GM12878 (cell line): ENCODE measurements around the gene PJA2. TPM values are rescaled to one million over a fixed set of nuclear protein-coding genes. Genes with fewer than 3 reads are reported as not detected.

Experiments
- ATAC-seq: fragments of 200-7000 bp; cut with Tn5 transposase; 3 replicates; pipeline ENCODE4 v1.9.1; 2020; ENCODE audit warnings: mild to moderate bottlenecking, moderate library complexity
- BruUV-seq: library from RNA; stranded (reverse); fragments of 400-500 nt; replicated peaks from 2 replicates; lab custom pipeline; 2021; lab: Mats Ljungman, UMichigan
- CTCF ChIA-PET: fragments of 300-600 bp; sonication (Branson Sonifier 250); formaldehyde crosslinking; extraction: SDS; loops from one replicate; lab custom pipeline; 2021; ENCODE audit warnings: inconsistent platforms; lab: Yijun Ruan, JAX
- POLR2A ChIA-PET: fragments of 350-600 bp; formaldehyde crosslinking; extraction: SDS; loops from one replicate; lab custom pipeline; 2021; ENCODE audit warnings: inconsistent platforms; lab: Charles Lee
- RAD21 ChIA-PET: fragments of 300-600 bp; sonication (Branson Sonifier 250); formaldehyde crosslinking; loops from one replicate; lab custom pipeline; 2023; ENCODE audit warnings: antibody characterized with exemption; ENCODE audit not compliant: unreplicated experiment; lab: Charles Lee
- SMC1A ChIA-PET: fragments of 300-600 bp; sonication (Branson Sonifier 250); formaldehyde crosslinking; loops from one replicate; lab custom pipeline; 2023; ENCODE audit not compliant: unreplicated experiment, uncharacterized antibody; lab: Charles Lee
- DNase-seq: peaks from one replicate; pipeline ENCODE4 v3.0.0-alpha.2; 2011; ENCODE audit warnings: low read depth, low spot score
- FAIRE-seq: peaks from 3 replicates; lab custom pipeline; 2011; peaks lifted over from hg19 to GRCh38; lab: Jason Lieb, UNC
- H2AFZ ChIP-seq: 2 replicates; pipeline ENCODE4 v1.6.0; 2011; ENCODE audit warnings: low read depth, low read length, control low read depth; ENCODE audit not compliant: control insufficient read depth
- H3K27ac ChIP-seq: 2 replicates; pipeline ENCODE4 v1.5.1; 2011; ENCODE audit warnings: control low read depth; ENCODE audit not compliant: control insufficient read depth, insufficient read depth
- H3K27me3 ChIP-seq, 2 experiments: replicated peaks in 1 of 2; 2 replicates each; pipeline versions ENCODE4 v1.6.0 to v1.6.1; 2011; ENCODE audit warnings: low read length in 1 of 2; ENCODE audit not compliant: control insufficient read depth in 2 of 2, insufficient read depth in 2 of 2
- H3K36me3 ChIP-seq, 2 experiments: 2 replicates each; pipeline ENCODE4 v1.5.1; 2011; ENCODE audit warnings: low read length in 1 of 2; ENCODE audit not compliant: control insufficient read depth in 2 of 2, insufficient read depth in 2 of 2
- H3K4me1 ChIP-seq: 2 replicates; pipeline ENCODE4 v1.6.1; 2011; ENCODE audit warnings: mild to moderate bottlenecking, low read length, moderate library complexity, mixed read lengths; ENCODE audit not compliant: control insufficient read depth, insufficient read depth
- H3K4me2 ChIP-seq: 2 replicates; pipeline ENCODE4 v1.6.0; 2011; ENCODE audit warnings: control low read depth; ENCODE audit not compliant: control insufficient read depth, insufficient read depth
- H3K4me3 ChIP-seq: fragments of 200-600 bp; sonication (generic); 2 replicates; pipeline ENCODE4 v1.5.1; 2016
- H3K79me2 ChIP-seq: 2 replicates; pipeline ENCODE4 v1.6.0; 2011; ENCODE audit warnings: low read length; ENCODE audit not compliant: control insufficient read depth, insufficient read depth
- H3K9ac ChIP-seq: 2 replicates; pipeline ENCODE4 v1.8.0; 2011; ENCODE audit warnings: low read length, control low read depth, mixed read lengths; ENCODE audit not compliant: control insufficient read depth, insufficient read depth
- H3K9me3 ChIP-seq: replicated peaks from 3 replicates; pipeline ENCODE4 v1.5.1; 2011; ENCODE audit warnings: mild to moderate bottlenecking, low read length; ENCODE audit not compliant: control insufficient read depth, insufficient read depth
- H4K20me1 ChIP-seq: 2 replicates; pipeline ENCODE4 v1.6.0; 2011; ENCODE audit not compliant: control insufficient read depth, insufficient read depth
- ATF3 ChIP-seq: IDR thresholded peaks from 2 replicates; pipeline ENCODE4 v1.6.1; 2011; ENCODE audit warnings: low read depth, mild to moderate bottlenecking, low read length, moderate library complexity, borderline replicate concordance; ENCODE audit errors: extremely low read depth
- ATF7 ChIP-seq: fragments of 450-650 bp; IDR thresholded peaks from 2 replicates; pipeline ENCODE4 v1.6.1; 2016; ENCODE audit warnings: low read depth, mild to moderate bottlenecking
- HDAC6 ChIP-seq: fragments of 200-600 bp; sonication (generic); IDR thresholded peaks from one replicate; pipeline ENCODE4 v1.8.0; 2017; ENCODE audit warnings: antibody characterized with exemption; ENCODE audit not compliant: unreplicated experiment
- PAX8 ChIP-seq: fragments of 450-650 bp; IDR thresholded peaks from 2 replicates; pipeline ENCODE4 v1.6.1; 2017; ENCODE audit warnings: mild to moderate bottlenecking, moderate library complexity
- RCOR1 ChIP-seq: conservative IDR thresholded peaks from 2 replicates; pipeline ENCODE4 v1.6.1; 2012; ENCODE audit warnings: low read depth, low read length, improper control_type of control experiment
- SMARCA5 ChIP-seq: fragments of 450-650 bp; IDR thresholded peaks from 2 replicates; pipeline ENCODE4 v1.6.1; 2017; ENCODE audit warnings: mild to moderate bottlenecking
- ZNF592 ChIP-seq: fragments of 450-650 bp; IDR thresholded peaks from 2 replicates; pipeline ENCODE4 v1.6.1; 2017; ENCODE audit warnings: mild to moderate bottlenecking, moderate library complexity
- WGBS: methylation state at CpG from one replicate; pipeline ENCODE4 v1.1.6; 2016; ENCODE audit warnings: low lambda C conversion rate; ENCODE audit not compliant: insufficient replicate concordance, insufficient coverage; ENCODE audit errors: missing lambda C conversion rate; 5-methylcytosine and 5-hydroxymethylcytosine counted together
- in situ Hi-C: fragments of 300-500 bp; cut with MboI; formaldehyde crosslinking; loops from 9 replicates; pipeline ENCODE4 v1.14.3; 2018; ENCODE audit warnings: mixed read lengths
- intact Hi-C: fragments of 100-400 bp; cut with micrococcal nuclease; formaldehyde crosslinking; loops from one replicate; pipeline ENCODE4 v1.14.2; 2022; ENCODE audit not compliant: unreplicated experiment
- polyA plus RNA-seq, 11 experiments: library from polyadenylated mRNA; depleted of rRNA in 4 of 11; unstranded in 6 of 11; stranded (reverse) in 5 of 11; fragments of >200 nt; fragmentation: Nextera tagmentation in 4 of 11; fragmentation: Illumina TruSeq in 1 of 11; extraction: Ambion mirVana in 4 of 11; extraction: Trizol in 1 of 11; gene quantifications; 1 replicate in 1 of 11; 2 replicates in 10 of 11; pipeline versions ENCODE4 v1.2.1 to v1.2.3, GENCODE V29; 2011 to 2016; ENCODE audit warnings: inconsistent platforms in 2 of 11, missing spikeins in 2 of 11, low read depth in 1 of 11
- total RNA-seq, 4 experiments: library from RNA; depleted of rRNA in 3 of 4; stranded (reverse); fragments of >200 nt in 3 of 4; fragmentation: Illumina TruSeq in 1 of 4; extraction: Trizol in 1 of 4; gene quantifications; 2 replicates each; pipeline versions ENCODE4 v1.2.1 to v1.2.3, GENCODE V29; 2013 to 2021

Gene PJA2
- total and polyA plus RNA-seq, 10 of the 15 experiments (the other 5 are each of a cell fraction or from before 2014, with no cell fraction given) = 27.8 to 93.4 (median 47.8) TPM

GRCh38 chr5:109404428-109404960 is 5.3 kb downstream of the PJA2 start:
- Histone ChIP-seq H3K36me3 (peaks cover 0 to 9% of the 10 kb centered on the region in 2 experiments; a peak in 3 of 4 replicates), H3K9me3 (peaks cover 14% of the 10 kb centered on the region), H3K79me2 (peaks cover 94% of the 10 kb centered on the region), H4K20me1 (no peaks in the 10 kb centered on the region; the same call in 1 of the 2 replicates), H3K27me3 (no peaks in the 10 kb centered on the region), H3K27ac (no peak overlapping the region), H2AFZ (no peak overlapping the region), H3K9ac (no peak overlapping the region), H3K4me2 (no peak overlapping the region), H3K4me1 (peaks cover 2% of the 10 kb centered on the region; the same call in 1 of the 2 replicates), H3K4me3 (no peak overlapping the region)
- in situ Hi-C loops (no loop called here), intact Hi-C loops (loop anchor here (10.0 kb wide), 1 partner anchor 680 kb away; no protein-coding TSS in a partner anchor)
- ChIA-PET CTCF (no interaction called here), RAD21 (no interaction called here), SMC1A (interaction anchor here (1.0 to 2.7 kb wide), 4 partner anchors 9 to 41 kb away, joined by 3 to 9 read pairs (median 4); no protein-coding TSS in a partner anchor), POLR2A (interaction anchor here (0.8 to 1.1 kb wide), 3 partner anchors 9 to 675 kb away, joined by 3 read pairs; no protein-coding TSS in a partner anchor)
- whole genome bisulfite sequencing = 89% methylated on average over 6 of the region's 6 CpGs
- no peak for TF ChIP-seq ZNF592
- TF ChIP-seq RCOR1 = no peak
- TF ChIP-seq ATF7 = no peak
- no peak for TF ChIP-seq ATF3
- no peak for TF ChIP-seq SMARCA5
- no peak for TF ChIP-seq PAX8
- TF ChIP-seq HDAC6 = no peak
- FAIRE-seq (no peak), DNase-seq (no peak), ATAC-seq (no peak)
- no TSS peak for BruUV-seq
